HepG2 (cell line): ENCODE results near the gene EIF5B. TPM values are rescaled to one million over a fixed set of nuclear protein-coding genes. Genes with fewer than 3 reads are reported as not detected.
A peak's percentile ranks its signal among the peaks of the same experiment; 100 is the strongest.

ENCODE experiments used
- AGO2 ChIP-seq: fragments of 200-400 bp; formaldehyde crosslinking; optimal IDR thresholded peaks from 2 replicates; pipeline ENCODE3; 2017; ENCODE audit warnings: mild to moderate bottlenecking, low read depth, low read length, moderate library complexity
- GZF1 ChIP-seq: sonication (generic); formaldehyde crosslinking; IDR thresholded peaks from 2 replicates; pipeline ENCODE4 v1.5.1; 2020; ENCODE audit warnings: mild to moderate bottlenecking, missing genetic modification reagents
- HNRNPLL ChIP-seq: fragments of 200-400 bp; formaldehyde crosslinking; IDR thresholded peaks from 2 replicates; pipeline ENCODE4 v1.6.1; 2017; ENCODE audit warnings: mild to moderate bottlenecking, low read depth, low read length; ENCODE audit not compliant: poor library complexity, severe bottlenecking
- ISX ChIP-seq: sonication (generic); formaldehyde crosslinking; conservative IDR thresholded peaks from 2 replicates; pipeline ENCODE4 v1.5.0; 2020; ENCODE audit warnings: missing genetic modification reagents
- MXI1 ChIP-seq: IDR thresholded peaks from 3 replicates; pipeline ENCODE4 v1.6.1; 2012; ENCODE audit warnings: low read depth, low read length, inconsistent platforms, borderline replicate concordance
- PHF5A ChIP-seq: IDR thresholded peaks from one replicate; pipeline ENCODE4 v1.6.1; 2018; ENCODE audit warnings: low read depth, missing genetic modification reagents; ENCODE audit not compliant: unreplicated experiment
- SIX1 ChIP-seq: sonication (generic); formaldehyde crosslinking; IDR thresholded peaks from 2 replicates; pipeline ENCODE4 v1.4.0; 2020; ENCODE audit warnings: missing genetic modification reagents, borderline replicate concordance
- SMARCE1 ChIP-seq: fragments of 450-650 bp; IDR thresholded peaks from 2 replicates; pipeline ENCODE4 v1.6.1; 2017; ENCODE audit warnings: borderline replicate concordance
- ZFP36L1 ChIP-seq: sonication (generic); formaldehyde crosslinking; IDR thresholded peaks from 2 replicates; pipeline ENCODE4 v1.8.0; 2022; ENCODE audit warnings: mild to moderate bottlenecking, missing genetic modification reagents, moderate library complexity
- ZNF431 ChIP-seq: sonication (generic); formaldehyde crosslinking; IDR thresholded peaks from 2 replicates; pipeline ENCODE4 v1.9.0; 2022; ENCODE audit warnings: missing genetic modification reagents, low read depth, mild to moderate bottlenecking, borderline replicate concordance
- ZNF557 ChIP-seq: sonication (generic); formaldehyde crosslinking; IDR thresholded peaks from 2 replicates; pipeline ENCODE4 v1.4.0; 2020; ENCODE audit warnings: missing genetic modification reagents
- ZNF713 ChIP-seq: sonication (generic); formaldehyde crosslinking; IDR thresholded peaks from 2 replicates; pipeline ENCODE4 v1.4.0; 2020; ENCODE audit warnings: mild to moderate bottlenecking, missing genetic modification reagents
- ZNF839 ChIP-seq: sonication (generic); formaldehyde crosslinking; IDR thresholded peaks from 2 replicates; pipeline ENCODE4 v1.4.0; 2020; ENCODE audit warnings: missing genetic modification reagents, mild to moderate bottlenecking, borderline replicate concordance
- polyA plus RNA-seq, 8 experiments: library from polyadenylated mRNA; depleted of rRNA in 3 of 8; stranded (reverse) in 7 of 8; unstranded in 1 of 8; fragments of >200 nt; fragmentation: Illumina TruSeq in 4 of 8; extraction: Trizol in 4 of 8; gene quantifications; 2 replicates each; pipeline versions ENCODE4 v1.2.1 to v1.2.3, GENCODE V29; 2011 to 2016; ENCODE audit warnings: low read depth in 4 of 8, missing spikeins in 1 of 8, mixed read lengths in 1 of 8; ENCODE audit not compliant: insufficient read depth in 1 of 8
- total RNA-seq, 5 experiments: library from RNA; depleted of rRNA; stranded (reverse); fragments of >200 nt; fragmentation: Illumina TruSeq; extraction: Trizol; gene quantifications; 2 replicates each; pipeline ENCODE4 v1.2.3, GENCODE V29; 2016; ENCODE audit warnings: low read depth in 1 of 5
- TF ChIP-seq, protein P1 (sequence below): sonication (generic); formaldehyde crosslinking; IDR thresholded peaks from 2 replicates; pipeline ENCODE4 v1.5.1; 2020; ENCODE audit warnings: missing genetic modification reagents, mild to moderate bottlenecking, borderline replicate concordance
- TF ChIP-seq, protein P2 (sequence below): sonication (generic); formaldehyde crosslinking; conservative IDR thresholded peaks from 2 replicates; pipeline ENCODE4 v1.4.0; 2020; ENCODE audit warnings: missing genetic modification reagents
- TF ChIP-seq, protein P3 (sequence below): sonication (generic); formaldehyde crosslinking; IDR thresholded peaks from 2 replicates; pipeline ENCODE4 v1.8.1; 2023; ENCODE audit warnings: missing genetic modification reagents, mild to moderate bottlenecking, borderline replicate concordance
- TF ChIP-seq, protein P4 (sequence below): fragments of 450-650 bp; IDR thresholded peaks from 2 replicates; pipeline ENCODE4 v1.6.1; 2017; ENCODE audit warnings: mild to moderate bottlenecking
- TF ChIP-seq, protein P5 (sequence below): sonication (generic); formaldehyde crosslinking; IDR thresholded peaks from 2 replicates; pipeline ENCODE4 v1.5.1; 2020; ENCODE audit warnings: missing genetic modification reagents, mild to moderate bottlenecking, borderline replicate concordance

EIF5B gene
- total and polyA plus RNA-seq, 2 of the 13 experiments (the other 11 are each of a cell fraction or from before 2014, with no cell fraction given) = 8.8 to 32.1 TPM

DNA sequence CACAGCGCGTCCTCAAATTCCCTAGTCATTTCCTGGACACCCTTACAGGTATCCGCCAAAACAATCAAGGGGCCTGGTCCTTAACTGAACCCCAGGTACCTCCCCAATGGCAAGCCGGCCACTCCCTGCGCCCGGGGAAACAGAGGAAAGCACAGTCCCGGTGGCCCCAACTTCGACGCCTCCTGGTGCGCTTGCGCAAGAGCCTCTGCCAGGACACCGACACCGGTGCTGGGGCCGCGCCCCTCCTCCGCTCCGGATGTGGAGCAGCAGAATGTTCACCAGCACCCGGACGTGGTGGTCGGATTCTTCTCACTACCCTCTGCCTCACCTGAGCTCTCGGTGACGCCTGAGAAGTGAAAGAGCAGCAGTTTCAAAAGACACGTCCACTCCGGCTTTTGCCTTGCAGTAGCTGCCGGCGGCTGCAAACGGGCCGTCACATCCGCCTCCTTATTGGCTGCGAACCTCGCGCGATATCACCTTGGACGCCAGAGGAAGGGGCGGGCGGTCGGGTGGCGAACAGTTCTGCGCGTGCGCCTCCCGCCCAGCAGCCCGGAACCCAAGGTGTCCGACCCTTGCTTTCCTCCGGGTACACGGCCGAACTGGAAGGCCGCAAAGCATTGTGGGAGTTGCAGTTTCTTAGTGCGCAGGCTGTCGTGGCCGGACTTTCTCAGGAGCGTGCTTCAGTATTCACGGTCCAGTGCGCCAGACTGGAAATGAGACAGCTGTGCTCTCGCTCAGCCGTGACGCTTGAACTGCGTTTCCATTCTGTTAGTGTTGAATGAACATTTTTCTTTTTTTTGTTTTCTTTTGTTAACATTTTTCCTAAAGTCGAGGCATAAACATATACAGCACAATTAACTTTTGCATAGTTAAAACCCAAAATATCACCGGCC lies 1.0 kb upstream of the EIF5B start, which contains the start of gene TXNDC9 (continued):
- TF ChIP-seq, protein P1, sequence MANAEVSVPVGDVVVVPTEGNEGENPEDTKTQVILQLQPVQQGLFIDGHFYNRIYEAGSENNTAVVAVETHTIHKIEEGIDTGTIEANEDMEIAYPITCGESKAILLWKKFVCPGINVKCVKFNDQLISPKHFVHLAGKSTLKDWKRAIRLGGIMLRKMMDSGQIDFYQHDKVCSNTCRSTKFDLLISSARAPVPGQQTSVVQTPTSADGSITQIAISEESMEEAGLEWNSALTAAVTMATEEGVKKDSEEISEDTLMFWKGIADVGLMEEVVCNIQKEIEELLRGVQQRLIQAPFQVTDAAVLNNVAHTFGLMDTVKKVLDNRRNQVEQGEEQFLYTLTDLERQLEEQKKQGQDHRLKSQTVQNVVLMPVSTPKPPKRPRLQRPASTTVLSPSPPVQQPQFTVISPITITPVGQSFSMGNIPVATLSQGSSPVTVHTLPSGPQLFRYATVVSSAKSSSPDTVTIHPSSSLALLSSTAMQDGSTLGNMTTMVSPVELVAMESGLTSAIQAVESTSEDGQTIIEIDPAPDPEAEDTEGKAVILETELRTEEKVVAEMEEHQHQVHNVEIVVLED (CRISPR knock-in tag) = peak; percentile 92
- peak; percentile 75 for TF ChIP-seq AGO2
- TF ChIP-seq PHF5A (CRISPR knock-in tag) = peak; percentile 96
- TF ChIP-seq, protein P2, sequence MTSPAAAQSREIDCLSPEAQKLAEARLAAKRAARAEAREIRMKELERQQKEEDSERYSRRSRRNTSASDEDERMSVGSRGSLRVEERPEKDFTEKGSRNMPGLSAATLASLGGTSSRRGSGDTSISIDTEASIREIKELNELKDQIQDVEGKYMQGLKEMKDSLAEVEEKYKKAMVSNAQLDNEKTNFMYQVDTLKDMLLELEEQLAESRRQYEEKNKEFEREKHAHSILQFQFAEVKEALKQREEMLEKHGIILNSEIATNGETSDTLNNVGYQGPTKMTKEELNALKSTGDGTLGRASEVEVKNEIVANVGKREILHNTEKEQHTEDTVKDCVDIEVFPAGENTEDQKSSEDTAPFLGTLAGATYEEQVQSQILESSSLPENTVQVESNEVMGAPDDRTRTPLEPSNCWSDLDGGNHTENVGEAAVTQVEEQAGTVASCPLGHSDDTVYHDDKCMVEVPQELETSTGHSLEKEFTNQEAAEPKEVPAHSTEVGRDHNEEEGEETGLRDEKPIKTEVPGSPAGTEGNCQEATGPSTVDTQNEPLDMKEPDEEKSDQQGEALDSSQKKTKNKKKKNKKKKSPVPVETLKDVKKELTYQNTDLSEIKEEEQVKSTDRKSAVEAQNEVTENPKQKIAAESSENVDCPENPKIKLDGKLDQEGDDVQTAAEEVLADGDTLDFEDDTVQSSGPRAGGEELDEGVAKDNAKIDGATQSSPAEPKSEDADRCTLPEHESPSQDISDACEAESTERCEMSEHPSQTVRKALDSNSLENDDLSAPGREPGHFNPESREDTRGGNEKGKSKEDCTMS = no peak
- TF ChIP-seq SIX1 (CRISPR knock-in tag) = peak; percentile 32; the same call in 1 of the 2 replicates
- TF ChIP-seq SMARCE1 = no peak
- peak; percentile 94 for TF ChIP-seq ZNF839 (CRISPR knock-in tag)
- TF ChIP-seq, protein P3, sequence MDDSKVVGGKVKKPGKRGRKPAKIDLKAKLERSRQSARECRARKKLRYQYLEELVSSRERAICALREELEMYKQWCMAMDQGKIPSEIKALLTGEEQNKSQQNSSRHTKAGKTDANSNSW (CRISPR knock-in tag) = no peak; the same call in 1 of the 2 replicates
- peak; percentile 84; the same call in 1 of the 2 replicates for TF ChIP-seq ZNF713
- TF ChIP-seq, protein P4, sequence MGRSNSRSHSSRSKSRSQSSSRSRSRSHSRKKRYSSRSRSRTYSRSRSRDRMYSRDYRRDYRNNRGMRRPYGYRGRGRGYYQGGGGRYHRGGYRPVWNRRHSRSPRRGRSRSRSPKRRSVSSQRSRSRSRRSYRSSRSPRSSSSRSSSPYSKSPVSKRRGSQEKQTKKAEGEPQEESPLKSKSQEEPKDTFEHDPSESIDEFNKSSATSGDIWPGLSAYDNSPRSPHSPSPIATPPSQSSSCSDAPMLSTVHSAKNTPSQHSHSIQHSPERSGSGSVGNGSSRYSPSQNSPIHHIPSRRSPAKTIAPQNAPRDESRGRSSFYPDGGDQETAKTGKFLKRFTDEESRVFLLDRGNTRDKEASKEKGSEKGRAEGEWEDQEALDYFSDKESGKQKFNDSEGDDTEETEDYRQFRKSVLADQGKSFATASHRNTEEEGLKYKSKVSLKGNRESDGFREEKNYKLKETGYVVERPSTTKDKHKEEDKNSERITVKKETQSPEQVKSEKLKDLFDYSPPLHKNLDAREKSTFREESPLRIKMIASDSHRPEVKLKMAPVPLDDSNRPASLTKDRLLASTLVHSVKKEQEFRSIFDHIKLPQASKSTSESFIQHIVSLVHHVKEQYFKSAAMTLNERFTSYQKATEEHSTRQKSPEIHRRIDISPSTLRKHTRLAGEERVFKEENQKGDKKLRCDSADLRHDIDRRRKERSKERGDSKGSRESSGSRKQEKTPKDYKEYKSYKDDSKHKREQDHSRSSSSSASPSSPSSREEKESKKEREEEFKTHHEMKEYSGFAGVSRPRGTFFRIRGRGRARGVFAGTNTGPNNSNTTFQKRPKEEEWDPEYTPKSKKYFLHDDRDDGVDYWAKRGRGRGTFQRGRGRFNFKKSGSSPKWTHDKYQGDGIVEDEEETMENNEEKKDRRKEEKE = no peak
- TF ChIP-seq MXI1 = peak; percentile 92; the same call in 2 of the 3 replicates
- TF ChIP-seq ZNF431 = peak; percentile 97
- TF ChIP-seq ZFP36L1 (CRISPR knock-in tag) = 0 out of 2 replicates have a peak, but pooled peaks have one; percentile 19
- TF ChIP-seq, protein P5, sequence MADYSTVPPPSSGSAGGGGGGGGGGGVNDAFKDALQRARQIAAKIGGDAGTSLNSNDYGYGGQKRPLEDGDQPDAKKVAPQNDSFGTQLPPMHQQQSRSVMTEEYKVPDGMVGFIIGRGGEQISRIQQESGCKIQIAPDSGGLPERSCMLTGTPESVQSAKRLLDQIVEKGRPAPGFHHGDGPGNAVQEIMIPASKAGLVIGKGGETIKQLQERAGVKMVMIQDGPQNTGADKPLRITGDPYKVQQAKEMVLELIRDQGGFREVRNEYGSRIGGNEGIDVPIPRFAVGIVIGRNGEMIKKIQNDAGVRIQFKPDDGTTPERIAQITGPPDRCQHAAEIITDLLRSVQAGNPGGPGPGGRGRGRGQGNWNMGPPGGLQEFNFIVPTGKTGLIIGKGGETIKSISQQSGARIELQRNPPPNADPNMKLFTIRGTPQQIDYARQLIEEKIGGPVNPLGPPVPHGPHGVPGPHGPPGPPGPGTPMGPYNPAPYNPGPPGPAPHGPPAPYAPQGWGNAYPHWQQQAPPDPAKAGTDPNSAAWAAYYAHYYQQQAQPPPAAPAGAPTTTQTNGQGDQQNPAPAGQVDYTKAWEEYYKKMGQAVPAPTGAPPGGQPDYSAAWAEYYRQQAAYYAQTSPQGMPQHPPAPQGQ = peak; percentile 89; the same call in 1 of the 2 replicates
- TF ChIP-seq HNRNPLL = peak; percentile 91
- TF ChIP-seq ZNF557 (CRISPR knock-in tag) = peak; percentile 52; the same call in 1 of the 2 replicates
- peak; percentile 65; the same call in 1 of the 2 replicates for TF ChIP-seq ISX (CRISPR knock-in tag)
- TF ChIP-seq GZF1 (CRISPR knock-in tag) = 0 out of 2 replicates have a peak, but pooled peaks have one; percentile 65
